Stimulated activated CD4-positive, alpha-beta T cell treated with anti-CD3 and anti-CD28 coated beads, Interleukin-4, amount 100 ng/mL, for 1 hour (primary cell): ENCODE data around the gene EVA1A.

Source experiments
- DNase-seq: peaks from one replicate; pipeline ENCODE4 v3.0.0-alpha.2; 2020

The EVA1A gene

DNA sequence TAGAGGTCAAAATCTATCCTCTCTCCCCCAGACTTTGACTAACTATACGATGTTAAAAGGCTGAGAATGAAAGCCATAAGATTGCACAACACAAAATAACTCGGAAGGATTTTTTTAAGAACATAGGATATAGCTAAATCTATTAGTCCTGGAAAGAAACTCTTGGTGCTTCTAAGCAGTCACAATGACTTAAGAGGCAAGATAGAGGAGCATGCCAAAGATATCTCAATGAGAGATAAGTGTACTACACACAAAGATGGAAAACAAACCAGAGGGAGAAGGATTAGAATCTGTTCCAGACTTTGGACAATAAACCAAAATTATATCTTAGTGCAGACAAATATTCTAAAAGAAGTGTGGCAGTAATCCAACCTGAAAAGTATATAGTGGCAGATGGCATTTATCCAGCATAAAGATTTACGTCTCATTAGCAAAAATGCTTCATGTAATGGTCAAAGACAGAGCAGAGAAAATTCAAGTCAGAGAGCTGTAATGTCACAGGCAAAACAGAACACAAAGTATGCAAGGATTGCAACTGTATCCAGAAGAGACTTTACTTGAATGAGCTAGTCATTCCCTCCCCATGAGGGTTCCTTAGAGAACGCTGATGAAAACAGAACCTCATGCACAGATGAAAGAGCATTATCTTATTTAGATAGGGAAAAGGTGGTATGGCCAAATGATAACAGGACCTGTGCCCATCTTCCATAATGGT lies 28.8 kb upstream of the EVA1A start:
- no peak for DNase-seq

DNA sequence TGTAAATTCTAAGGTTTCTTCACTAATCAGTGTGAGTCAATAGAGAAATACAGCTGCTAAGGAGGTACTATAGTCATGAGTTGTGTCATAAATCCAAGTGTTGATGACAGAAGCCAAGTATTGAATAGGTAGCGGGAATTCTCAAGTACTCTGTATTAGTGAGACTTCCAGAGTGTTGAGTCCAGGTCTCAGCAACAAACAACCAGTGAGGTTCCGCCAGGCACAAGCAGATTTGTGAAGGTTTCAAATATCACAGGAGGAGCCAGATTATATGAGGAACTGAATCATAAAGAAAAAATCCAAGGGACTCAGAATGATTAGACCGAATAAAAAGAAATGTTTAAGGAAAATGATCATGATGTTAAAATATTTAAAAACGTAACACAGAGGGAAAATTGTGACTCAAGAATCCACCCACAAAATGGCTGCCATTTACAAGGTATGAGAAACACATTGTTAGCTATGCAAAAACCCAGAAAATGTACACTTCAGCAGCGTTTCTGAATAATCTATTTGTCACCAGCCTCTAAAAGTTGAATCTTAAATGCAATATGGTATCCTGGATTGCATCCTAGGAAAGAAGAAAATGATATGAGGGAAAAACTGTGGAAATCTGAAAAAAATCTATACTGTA lies 27.3 kb upstream of the EVA1A start:
- no peak for DNase-seq

DNA sequence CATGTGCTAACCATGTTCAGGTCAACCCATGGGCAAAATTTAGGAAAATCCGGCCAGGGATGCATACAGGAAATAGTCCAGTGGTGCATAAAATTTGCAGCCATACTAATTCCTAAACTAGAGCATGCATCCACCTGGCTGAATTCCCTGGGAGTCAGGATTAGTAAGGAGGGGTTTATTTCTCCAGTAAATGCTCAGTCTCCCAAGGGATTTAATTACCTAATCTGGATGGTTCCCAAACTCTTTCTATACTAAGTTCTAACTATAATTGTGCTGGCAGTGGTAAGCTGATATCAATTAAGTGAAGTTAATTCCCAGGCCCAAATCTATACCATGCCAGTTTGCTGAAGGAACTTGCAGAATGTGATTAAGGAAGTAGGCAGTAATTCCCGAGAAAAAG lies 26.2 kb upstream of the EVA1A start:
- no peak for DNase-seq

DNA sequence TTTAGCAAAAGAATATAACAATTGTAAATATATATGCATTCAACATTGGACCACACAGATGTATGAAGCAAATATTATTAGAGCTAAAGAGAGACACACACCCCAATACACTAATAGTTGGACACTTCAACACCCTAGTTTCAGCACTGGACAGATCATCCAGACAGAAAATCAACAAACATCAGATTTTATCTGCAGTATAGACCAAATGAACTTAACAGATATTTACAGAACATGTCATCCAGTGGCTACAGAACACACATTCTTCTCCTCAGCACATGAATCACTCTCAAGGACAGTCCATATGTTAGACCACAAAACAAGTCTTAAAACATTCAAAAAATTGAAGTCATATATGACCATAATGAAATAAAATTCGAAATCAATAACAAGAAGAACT lies 22.1 kb upstream of the EVA1A start:
- no peak for DNase-seq

DNA sequence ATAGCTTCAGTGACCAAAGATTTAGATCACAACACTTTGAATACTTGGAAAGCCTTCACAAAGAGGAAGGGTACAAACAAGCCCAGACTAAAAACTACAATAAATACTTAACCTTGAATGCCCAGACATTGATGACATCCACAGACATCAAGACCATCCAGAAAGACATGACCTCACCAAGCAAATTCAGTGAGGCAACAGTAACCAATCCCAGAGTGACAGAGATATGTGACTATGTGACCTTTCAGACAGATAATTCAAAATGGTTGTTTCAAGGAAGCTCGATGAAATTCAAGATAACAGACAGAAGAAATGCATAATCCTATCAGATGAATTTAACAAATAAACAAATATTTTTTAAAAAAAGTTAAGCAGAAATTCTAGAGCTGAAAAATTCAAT lies 19.9 kb upstream of the EVA1A start:
- no peak for DNase-seq

DNA sequence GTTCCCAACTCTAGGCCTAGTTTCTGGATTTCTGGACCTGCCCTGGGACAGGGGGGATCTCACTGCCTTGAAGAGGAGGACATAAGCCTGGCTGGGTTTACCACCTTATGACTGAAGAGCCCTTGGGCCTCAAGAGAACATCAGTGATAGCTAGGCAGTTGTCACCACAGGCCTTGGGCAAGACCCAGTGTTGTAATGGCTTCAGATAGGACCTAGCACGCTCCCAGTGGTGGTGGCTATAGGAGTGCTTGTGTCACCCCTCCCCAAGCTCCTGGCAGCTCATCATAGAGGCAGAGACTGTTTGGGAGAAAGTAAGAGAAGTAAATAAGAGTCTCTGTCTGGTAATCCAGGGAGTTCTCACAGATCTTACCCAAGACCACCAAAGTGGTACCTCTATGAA lies 19.4 kb upstream of the EVA1A start:
- no peak for DNase-seq

DNA sequence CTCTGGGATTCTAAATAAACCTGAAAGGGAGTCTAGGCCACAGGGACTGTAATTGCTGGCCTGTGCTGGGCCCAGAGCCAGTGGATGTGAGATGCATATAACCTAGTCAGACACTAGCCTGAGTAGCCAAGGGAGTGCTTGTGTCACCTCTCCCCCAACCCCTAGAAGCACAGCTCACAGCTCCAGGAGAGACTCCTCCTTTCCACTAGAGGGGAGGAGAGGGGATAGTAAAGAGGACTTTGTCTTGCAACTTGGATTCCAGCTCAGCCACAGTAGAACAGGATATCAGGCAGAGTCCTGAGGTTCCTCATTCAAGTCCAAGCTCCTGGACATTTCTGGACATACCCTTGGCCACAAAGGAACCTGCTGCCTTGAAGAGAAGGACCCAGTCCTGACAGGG lies 18.4 kb upstream of the EVA1A start:
- DNase-seq, result no peak

DNA sequence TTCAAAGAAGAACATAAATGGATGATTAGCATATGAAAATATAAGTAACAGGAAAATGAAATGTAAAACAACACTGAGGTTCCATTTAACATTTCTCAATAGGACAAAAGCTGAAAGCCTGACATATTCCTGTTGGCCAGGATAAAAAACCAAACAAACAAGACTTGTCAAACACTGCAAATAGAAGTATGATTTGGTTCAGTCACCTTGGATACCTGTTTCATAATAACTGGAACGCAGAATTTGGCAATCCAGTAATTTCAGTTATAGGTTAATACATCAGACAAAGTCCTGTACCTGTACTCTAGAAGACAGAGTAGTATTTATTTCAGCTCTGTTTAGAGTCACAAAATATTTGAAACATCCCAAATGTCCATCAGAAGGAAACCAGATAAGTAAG lies 16.5 kb upstream of the EVA1A start:
- DNase-seq, result no peak

DNA sequence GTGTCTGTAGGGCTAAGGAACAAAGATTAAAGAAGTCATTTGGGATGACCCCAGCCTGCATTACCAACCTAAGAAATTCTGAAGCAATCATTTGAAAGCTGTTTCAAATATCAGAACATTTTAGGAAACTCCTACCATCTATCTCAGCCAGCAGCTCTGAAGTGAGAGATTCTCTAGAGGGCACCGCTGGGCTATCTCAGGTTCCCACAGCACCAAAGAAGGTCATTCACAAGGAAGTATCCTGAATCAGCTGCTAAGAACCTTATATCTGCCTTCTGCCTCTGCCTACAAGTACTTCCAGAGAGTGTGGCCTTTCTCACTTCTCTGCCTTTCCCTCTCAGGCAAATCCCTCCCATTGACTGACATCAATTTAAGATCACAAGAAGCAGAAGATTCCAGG lies 13.4 kb upstream of the EVA1A start:
- DNase-seq, result no peak

DNA sequence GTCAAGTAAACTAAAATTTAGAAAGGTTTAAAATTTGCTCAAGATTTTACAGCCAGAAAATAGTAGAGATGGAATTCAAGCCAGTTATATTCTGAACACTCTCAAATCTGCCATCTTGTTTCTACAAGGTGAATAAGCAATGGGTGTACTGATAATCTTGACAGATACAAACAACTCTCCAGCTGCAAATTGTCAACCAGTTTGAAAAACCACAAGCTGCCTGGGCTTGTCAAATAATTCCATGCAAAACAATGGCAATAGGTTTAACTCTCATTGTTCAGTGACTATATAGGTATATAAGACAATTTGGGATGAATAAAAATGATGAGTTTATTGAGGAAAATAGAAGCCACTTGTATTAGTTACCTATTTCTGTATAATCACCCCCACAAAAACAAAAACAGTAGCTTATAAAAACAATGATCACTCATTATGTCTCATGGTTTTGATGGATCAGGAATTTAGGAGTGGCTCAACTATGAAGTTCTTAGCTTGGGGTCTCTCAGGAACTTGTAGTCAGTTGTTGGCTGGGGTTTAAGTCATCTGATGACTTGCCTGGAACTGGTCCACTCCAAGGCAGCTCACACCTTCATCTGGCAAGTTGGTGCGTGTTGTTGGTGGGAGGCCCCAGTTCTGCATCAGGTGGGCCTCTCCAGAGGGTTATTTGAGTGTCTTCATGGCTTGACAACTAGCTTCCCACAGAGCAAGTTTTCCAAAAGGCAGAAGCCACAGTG lies 12.6 kb upstream of the EVA1A start:
- DNase-seq, result no peak

DNA sequence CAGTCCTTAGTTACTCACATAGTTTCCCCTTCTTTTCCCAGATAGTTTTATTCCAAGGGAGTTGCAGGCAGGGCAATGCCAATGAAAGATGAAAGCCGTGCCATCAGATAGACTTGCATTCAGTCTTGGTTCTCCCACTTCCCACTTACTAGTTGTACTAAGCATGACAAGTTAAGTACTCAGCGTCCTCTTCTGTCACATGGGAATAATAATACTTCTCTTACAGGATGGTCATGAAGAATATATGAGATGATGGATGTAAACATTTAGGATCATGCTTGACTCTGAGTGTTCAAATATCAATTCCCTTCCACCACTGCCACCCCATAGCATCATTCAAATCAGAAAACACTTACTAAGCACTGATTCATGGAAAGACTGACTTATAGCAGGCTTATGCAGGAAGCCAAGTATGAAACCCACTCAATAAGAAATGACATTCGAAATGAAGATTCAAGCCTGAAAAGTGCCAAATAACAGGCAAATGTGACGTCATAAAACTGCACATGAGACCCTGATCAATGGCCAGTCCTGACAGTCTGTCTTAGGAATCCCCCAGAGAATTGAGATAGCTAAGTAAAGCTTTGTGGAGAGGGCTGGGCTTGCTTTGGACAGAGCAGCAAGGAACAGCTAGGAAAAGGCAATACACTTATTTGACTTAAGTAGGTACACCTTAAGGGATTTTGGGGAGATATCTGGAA lies 11.1 kb upstream of the EVA1A start:
- no peak for DNase-seq

DNA sequence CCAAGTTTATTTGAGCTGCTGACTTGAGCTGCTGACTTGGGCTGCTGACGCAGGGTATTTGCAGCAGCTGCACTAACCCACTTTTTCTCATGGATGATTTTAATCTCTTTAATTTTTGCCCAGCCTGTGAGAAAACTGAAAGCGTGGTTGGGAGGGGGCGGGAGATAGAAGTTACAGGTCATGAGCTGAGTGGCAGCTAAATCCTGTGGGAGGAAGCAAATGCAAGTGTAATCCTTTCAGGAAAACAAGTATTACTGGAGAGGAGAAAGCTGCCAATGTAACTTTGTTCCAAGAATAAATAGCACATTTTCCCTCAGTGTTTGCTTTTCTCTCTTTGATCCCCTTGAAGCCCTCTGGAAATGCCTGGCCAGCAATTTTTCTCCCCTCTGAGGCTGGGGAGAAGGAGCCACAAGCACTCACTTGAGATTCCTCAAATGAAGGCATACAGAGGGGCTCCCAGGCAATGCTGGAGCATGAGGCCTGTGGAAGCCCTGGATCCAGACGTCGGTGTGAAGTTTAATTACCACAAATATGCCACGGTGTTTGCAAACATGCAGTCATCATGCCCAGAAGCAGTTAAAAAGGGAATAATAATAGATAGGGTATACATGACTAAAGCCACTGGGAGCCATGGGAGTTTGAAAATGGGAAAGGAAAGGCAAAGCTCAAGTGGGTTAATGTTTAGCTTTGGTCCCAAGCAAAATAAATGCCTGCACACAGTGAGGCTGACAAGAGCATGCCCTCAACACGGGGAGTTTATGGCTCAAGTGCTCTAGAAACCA lies 10.4 kb upstream of the EVA1A start:
- DNase-seq, result no peak

DNA sequence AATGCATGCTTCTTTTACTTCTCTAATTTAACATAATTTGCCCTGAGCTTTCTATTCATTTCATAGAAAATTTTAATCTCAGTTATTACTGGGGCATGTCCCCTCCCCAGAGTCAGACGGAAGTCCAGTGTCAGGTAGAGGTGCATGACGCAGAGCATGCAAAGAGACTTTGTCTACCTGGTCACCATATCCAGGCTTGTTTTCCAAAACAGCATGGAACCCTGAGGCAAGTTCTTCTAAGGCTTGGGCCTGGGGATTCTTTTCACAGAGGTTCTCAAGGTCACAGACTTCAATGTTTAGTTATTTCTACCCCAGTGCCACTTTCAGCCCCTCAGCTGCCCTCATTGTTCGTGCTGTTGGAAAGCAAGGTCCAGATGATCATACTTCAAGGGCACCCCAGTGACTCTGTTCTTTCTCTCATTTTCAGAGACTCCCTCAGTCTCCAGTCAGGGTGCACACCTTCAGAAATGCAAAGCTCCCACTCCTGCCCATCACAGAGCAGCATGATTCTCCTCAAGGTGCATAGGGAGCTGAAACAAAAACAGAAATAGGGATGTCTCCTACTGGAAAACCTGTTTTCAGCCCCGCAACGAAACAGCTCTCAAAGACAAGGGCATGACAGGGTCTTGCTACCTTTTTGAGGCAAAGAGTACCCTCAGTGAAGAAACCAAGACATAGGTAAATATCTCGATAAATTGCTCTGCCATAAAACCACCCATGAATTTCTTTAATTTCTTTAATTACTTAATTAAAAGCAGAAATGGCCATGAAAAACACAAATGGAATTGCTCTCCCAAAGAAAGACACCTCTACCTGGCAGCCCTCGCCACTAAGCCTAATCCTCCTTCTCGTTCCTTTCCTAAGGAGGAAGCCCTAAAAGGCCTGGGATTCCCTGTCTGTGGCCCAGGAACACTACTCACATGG lies 9.5 kb upstream of the EVA1A start:
- DNase-seq, result no peak

DNA sequence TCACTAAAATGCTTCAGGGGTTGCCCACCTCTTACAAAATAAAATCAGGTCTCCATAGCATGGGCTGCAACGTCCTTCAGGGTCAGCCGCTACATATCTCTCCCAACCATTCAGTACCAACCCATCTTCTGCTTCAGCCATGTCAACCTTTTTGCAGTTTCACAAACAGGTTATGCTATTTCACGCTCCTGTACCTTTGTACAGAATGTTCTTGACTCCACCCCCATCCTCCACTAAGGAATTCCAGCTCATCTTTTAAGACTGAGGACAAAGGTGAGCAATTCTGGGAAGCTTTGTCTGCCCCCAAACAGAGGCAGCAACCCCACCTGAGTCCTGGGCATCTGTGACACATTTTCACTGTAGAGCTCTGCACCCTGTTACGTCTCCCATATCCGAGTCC lies 8.8 kb upstream of the EVA1A start:
- DNase-seq, result no peak

DNA sequence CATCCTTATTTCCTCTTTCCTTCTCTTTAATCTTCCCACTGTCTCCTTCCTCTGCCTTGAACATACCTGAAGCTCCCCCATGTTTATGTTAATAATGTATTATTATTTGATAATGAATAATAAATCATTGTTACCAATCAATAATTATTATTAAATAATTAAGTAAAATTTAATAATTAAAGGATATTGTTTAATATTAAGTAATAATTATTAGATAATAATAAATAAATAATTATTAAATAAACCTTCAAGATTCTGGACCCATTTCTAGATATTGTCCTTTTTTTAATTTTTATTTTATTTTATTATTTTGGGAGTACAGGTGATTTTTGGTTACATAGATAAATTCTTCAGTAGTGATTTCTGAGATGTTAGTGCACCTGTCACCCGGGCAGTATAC lies 7.4 kb upstream of the EVA1A start:
- no peak for DNase-seq

DNA sequence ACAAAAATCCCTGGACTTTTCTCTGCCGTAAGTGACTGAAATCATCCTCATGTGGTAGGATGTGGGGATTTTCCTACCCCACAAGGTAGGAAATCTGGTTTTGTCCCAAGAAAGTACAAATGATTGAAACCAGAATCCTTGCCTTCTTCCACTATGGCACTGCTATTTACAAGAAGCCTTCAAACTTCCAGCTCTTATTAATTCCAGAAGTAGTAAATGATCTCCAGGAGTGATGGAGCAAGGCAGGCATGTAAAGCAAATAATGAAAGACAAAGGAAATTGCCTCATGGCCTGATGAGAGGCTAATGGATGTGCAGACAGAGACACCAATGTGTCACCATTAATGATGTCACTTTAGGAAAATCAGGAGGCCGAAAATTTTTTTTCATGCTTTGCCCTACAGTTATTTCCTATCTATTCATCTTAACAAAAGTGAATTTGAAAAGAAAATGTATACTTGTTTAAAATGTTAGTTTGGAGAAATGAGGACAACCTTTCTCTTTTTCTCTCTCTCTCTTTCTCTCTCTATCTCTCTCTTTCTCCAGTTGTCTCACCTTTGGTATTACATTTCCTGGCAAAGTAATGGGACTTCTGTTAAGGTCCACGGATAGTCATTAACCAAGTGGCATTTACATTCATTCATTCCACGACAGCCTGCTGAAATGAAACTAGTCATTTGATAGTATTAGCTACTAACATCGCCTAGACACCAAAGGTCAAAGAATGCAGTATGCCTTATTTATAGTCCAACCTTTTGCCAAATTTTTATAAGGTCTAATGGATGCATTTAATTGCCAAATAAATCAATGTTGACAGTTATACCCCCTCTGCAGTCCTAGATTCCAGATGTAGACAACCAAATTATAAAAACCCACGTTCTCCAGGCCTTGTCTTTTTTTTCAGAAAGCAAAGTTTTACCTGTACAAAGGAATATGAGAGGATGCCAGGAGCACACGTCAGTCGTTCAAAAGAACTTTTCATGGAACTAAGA lies 5.0 kb upstream of the EVA1A start:
- DNase-seq, result no peak

DNA sequence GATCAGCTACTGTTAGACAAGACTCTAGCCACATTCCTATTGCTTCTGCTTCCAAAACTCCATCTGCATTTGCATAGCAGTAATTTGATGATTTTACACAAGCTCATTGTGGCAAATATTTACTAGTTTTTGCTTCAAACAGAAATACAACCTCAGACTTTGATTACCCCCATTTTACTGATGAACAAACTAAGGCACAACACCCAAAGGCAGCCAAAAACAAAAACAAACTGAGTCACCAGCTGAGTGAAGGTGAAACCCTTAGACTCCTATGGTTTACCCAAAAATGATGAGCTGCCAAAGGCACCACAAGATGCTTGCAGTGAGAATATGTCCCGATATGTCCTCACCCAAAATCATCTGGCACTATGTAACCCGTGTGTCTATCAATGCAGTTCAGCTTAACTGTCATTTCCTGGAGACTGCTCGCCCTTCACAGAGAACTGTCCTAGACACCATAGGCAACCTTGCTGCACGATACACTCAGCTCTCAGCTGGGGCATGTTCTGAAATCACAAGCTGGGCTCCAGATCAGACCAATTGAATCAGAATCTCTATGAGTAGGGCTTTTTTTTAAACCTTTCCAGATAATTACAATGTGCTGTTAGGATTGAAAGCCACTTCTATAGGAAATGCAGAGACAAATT lies 4.1 kb upstream of the EVA1A start:
- DNase-seq, result no peak

DNA sequence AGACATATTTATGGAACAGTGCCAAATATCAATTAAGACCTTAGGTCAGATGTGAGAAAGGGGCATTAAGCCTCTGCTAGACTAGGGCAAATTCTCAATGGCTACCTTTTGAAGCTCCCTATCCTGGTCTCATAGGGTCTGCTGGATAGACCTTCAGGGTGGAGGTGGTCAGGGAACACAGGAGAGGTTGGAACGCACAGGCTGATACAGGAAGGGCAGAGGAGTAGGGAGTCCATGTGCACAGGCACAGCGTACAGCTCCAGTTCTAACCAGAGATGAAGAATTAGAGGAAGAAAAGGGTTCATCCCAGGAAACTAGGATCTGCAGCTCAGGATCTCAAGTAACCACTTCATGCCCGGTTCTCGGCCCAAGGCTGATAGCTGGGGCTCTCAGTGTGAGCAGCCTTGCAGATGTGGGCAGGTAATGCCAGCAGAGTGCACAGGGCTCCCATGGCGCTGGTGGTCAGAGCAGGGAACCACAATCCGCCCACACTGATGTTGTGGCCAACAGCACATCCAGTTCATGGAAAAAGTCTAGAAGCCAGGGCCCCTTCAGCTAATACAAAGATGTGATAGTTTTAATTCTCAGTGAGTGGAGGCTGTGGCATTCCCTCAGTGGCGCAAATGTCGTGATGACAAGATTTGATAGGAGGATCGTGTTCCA lies 3.4 kb upstream of the EVA1A start:
- DNase-seq, result no peak

DNA sequence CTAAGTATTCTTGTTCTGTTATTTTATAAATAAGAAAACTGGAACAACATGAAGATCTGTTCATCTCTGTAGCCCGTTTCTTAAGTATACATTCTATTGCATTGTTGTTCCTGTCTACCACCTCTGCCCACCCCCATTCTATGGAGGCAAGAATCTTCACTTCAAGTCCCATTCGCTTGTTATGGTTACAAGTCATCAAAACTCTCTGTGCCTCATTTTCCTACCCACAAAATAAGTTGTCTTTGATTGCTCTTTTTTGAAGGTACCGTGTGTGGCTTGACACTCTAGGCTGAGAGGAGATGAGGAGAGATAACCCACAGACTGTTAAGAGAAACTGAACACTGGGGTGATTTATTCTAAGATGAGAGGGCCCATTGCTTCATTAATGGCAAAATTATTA lies 2.9 kb upstream of the EVA1A start:
- DNase-seq, result no peak

DNA sequence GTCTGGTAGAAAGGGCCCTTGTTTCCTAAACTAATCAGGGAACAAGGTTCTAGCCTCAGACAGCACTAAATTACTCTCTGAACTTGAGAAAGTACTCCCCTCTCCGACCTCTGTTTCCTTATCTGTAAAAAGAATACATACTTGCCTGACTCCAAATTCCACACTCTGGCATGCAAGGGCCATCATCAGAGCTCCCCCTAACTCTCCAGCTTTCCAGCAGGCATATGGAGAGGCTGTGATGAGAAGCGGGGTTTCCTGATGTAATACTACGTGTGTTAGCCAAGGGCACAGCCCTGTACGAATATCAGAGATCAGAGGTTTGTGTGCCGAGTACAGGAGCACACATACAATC lies 1.8 kb upstream of the EVA1A start:
- no peak for DNase-seq
